K562 (cell line): Measurements from ENCODE around the gene SLC10A2. TPM values are rescaled to one million over a fixed set of nuclear protein-coding genes. Genes with fewer than 3 reads are reported as not detected.

Experiments
- ATAC-seq: fragments of 200-7000 bp; cut with Tn5 transposase; 3 replicates; pipeline ENCODE4 v1.9.1; 2020; ENCODE audit warnings: moderate library complexity
- BruUV-seq: library from RNA; stranded (reverse); fragments of 400-500 nt; replicated peaks from 2 replicates; lab custom pipeline; 2021; lab: Mats Ljungman, UMichigan
- CTCF ChIA-PET: fragments of 300-600 bp; formaldehyde crosslinking; extraction: SDS; loops from one replicate; lab custom pipeline; 2021; ENCODE audit warnings: low intra/inter-chr PET ratio; lab: Yijun Ruan, JAX
- POLR2A ChIA-PET: fragments of 300-600, 350-650 bp; sonication (Branson Sonifier 250); formaldehyde crosslinking; extraction: SDS; loops from one replicate; lab custom pipeline; 2021; ENCODE audit warnings: antibody characterized with exemption, inconsistent platforms; lab: Yijun Ruan, JAX
- DNase-seq, 4 experiments: peaks; one replicate each; pipeline versions ENCODE4 v3.0.0 to v3.0.0-alpha.2; 2011 to 2018; ENCODE audit warnings: low spot score in 3 of 4, mixed read lengths in 3 of 4; ENCODE audit errors: extremely low read depth in 1 of 4
- FAIRE-seq: peaks from 2 replicates; lab custom pipeline; 2011; peaks lifted over from hg19 to GRCh38; lab: Jason Lieb, UNC
- H2AFZ ChIP-seq: 2 replicates; pipeline ENCODE4 v1.6.0; 2011; ENCODE audit warnings: low read depth, low read length, control low read depth, inconsistent platforms
- H3K27ac ChIP-seq: fragments of 200-600 bp; 3 replicates; pipeline ENCODE4 v1.8.0; 2011; ENCODE audit warnings: low read depth, mild to moderate bottlenecking, control low read depth, inconsistent platforms, low read length, moderate library complexity, mixed read lengths; ENCODE audit errors: extremely low read depth
- H3K27me3 ChIP-seq, 2 experiments: fragments of 300-600 bp in 1 of 2; 2 replicates in 1 of 2; 3 replicates in 1 of 2; pipeline versions ENCODE4 v1.6.0 to v1.8.0; 2011; ENCODE audit warnings: inconsistent platforms in 2 of 2, low read length in 2 of 2, mild to moderate bottlenecking in 1 of 2, mixed read lengths in 1 of 2, moderate library complexity in 1 of 2; ENCODE audit not compliant: control insufficient read depth in 2 of 2, insufficient read depth in 2 of 2
- H3K36me3 ChIP-seq: fragments of 300-600 bp; 3 replicates; pipeline ENCODE4 v1.8.0; 2011; ENCODE audit warnings: mild to moderate bottlenecking, low read length, inconsistent platforms; ENCODE audit not compliant: control insufficient read depth, insufficient read depth
- H3K4me1 ChIP-seq, 2 experiments: fragments of 200-600 bp in 1 of 2; replicated peaks in 1 of 2; 2 replicates in 1 of 2; 3 replicates in 1 of 2; pipeline versions ENCODE4 v1.5.1 to v1.8.0; 2011; ENCODE audit warnings: inconsistent platforms in 2 of 2, low read length in 2 of 2, mild to moderate bottlenecking in 1 of 2, mixed read lengths in 1 of 2, moderate library complexity in 1 of 2; ENCODE audit not compliant: control insufficient read depth in 2 of 2, insufficient read depth in 2 of 2
- H3K4me2 ChIP-seq: 2 replicates; pipeline ENCODE4 v1.6.1; 2011; ENCODE audit warnings: low read length, control low read depth, inconsistent platforms, mixed read lengths; ENCODE audit not compliant: insufficient read depth
- H3K4me3 ChIP-seq: fragments of 200-600 bp; sonication (generic), shearing (Covaris generic); 2 replicates; pipeline ENCODE4 v1.5.1; 2016; ENCODE audit warnings: control low read depth, inconsistent platforms
- H3K79me2 ChIP-seq: fragments of 200-600 bp; 3 replicates; pipeline ENCODE4 v1.8.0; 2011; ENCODE audit warnings: low read length, inconsistent platforms; ENCODE audit not compliant: control insufficient read depth, insufficient read depth
- H3K9ac ChIP-seq, 2 experiments: 2 replicates each; pipeline versions ENCODE4 v1.6.0 to v1.6.1; 2011; ENCODE audit warnings: low read depth in 2 of 2, low read length in 2 of 2, control low read depth in 1 of 2, inconsistent platforms in 1 of 2, mild to moderate bottlenecking in 1 of 2, mixed read lengths in 1 of 2; ENCODE audit not compliant: insufficient read depth in 1 of 2
- H3K9me1 ChIP-seq: one replicate; pipeline ENCODE4 v1.6.0; 2011; ENCODE audit warnings: inconsistent platforms, mild to moderate bottlenecking, low read length, moderate library complexity; ENCODE audit not compliant: control insufficient read depth, insufficient read depth
- H3K9me3 ChIP-seq: replicated peaks from 2 replicates; pipeline ENCODE4 v1.5.1; 2011; ENCODE audit warnings: low read depth, low read length, inconsistent platforms; ENCODE audit not compliant: control insufficient read depth, insufficient read depth
- H4K20me1 ChIP-seq: replicated peaks from 2 replicates; pipeline ENCODE4 v1.6.1; 2011; ENCODE audit warnings: low read length, inconsistent platforms, mixed read lengths; ENCODE audit not compliant: control insufficient read depth, insufficient read depth
- CBFA2T3 ChIP-seq: fragments of 450-650 bp; IDR thresholded peaks from 2 replicates; pipeline ENCODE4 v1.6.1; 2017
- FIP1L1 ChIP-seq: fragments of 200-400 bp; formaldehyde crosslinking; IDR thresholded peaks from 2 replicates; pipeline ENCODE4 v1.6.1; 2018; ENCODE audit warnings: mild to moderate bottlenecking, low read depth, low read length; ENCODE audit not compliant: poor library complexity, severe bottlenecking
- IFI16 ChIP-seq: fragments of 250-450 bp; sonication (Bioruptor Pico); IDR thresholded peaks from 2 replicates; pipeline ENCODE4 v2.1.2; 2022; ENCODE audit warnings: mild to moderate bottlenecking, inconsistent platforms
- IRF2 ChIP-seq: sonication (generic); formaldehyde crosslinking; IDR thresholded peaks from 2 replicates; pipeline ENCODE4 v1.8.1; 2022; ENCODE audit warnings: mild to moderate bottlenecking, missing genetic modification reagents
- STAT5B ChIP-seq: fragments of 250-450 bp; sonication (Bioruptor Pico); IDR thresholded peaks from 2 replicates; pipeline ENCODE4 v1.8.0; 2021; ENCODE audit warnings: mild to moderate bottlenecking, inconsistent platforms
- WGBS: fragments of 100-300 bp; shearing (Covaris generic); methylation state at CpG from one replicate; pipeline ENCODE4 v1.1.6; 2016; ENCODE audit warnings: low coverage, mixed read lengths; ENCODE audit not compliant: insufficient coverage; ENCODE audit errors: missing lambda C conversion rate; 5-methylcytosine and 5-hydroxymethylcytosine counted together
- in situ Hi-C: fragments of 300-500 bp; cut with MboI; formaldehyde crosslinking; loops from 4 replicates; pipeline ENCODE4 v1.15.0; 2018; ENCODE audit warnings: inconsistent platforms, mixed read lengths
- intact Hi-C: fragments of 100-400 bp; cut with micrococcal nuclease; formaldehyde crosslinking; loops from 2 replicates; pipeline ENCODE4 v1.14.2; 2022
- polyA plus RNA-seq, 8 experiments: library from polyadenylated mRNA; depleted of rRNA in 4 of 8; stranded (reverse) in 5 of 8; unstranded in 3 of 8; fragments of >200 nt; fragmentation: Nextera tagmentation in 2 of 8; fragmentation: Illumina TruSeq in 1 of 8; extraction: Ambion mirVana in 2 of 8; extraction: Trizol in 1 of 8; gene quantifications; 2 replicates each; pipeline versions ENCODE4 v1.2.1 to v1.2.3, GENCODE V29; 2011 to 2014; ENCODE audit warnings: inconsistent platforms in 1 of 8, missing spikeins in 1 of 8
- total RNA-seq, 7 experiments: library from RNA; depleted of rRNA in 6 of 7; stranded (reverse); fragments of >200 nt in 6 of 7; fragmentation: Illumina TruSeq in 2 of 7; extraction: Trizol in 2 of 7; gene quantifications; 2 replicates each; pipeline versions ENCODE4 v1.2.1 to v1.2.3, GENCODE V29; 2011 to 2021; ENCODE audit warnings: low replicate concordance in 1 of 7
- TF ChIP-seq, protein P1 (sequence below), 2 experiments: fragments of 450-650 bp in 1 of 2; sonication (generic) in 1 of 2; formaldehyde crosslinking; conservative IDR thresholded peaks; 2 replicates each; pipeline versions ENCODE4 v1.4.0 to v1.8.1; 2020 to 2022; ENCODE audit warnings: mild to moderate bottlenecking in 1 of 2, missing genetic modification reagents in 1 of 2
- TF ChIP-seq, protein P2 (sequence below): fragments of 450-650 bp; IDR thresholded peaks from 2 replicates; pipeline ENCODE4 v1.6.1; 2016; ENCODE audit warnings: antibody characterized with exemption
- TF ChIP-seq, protein P3 (sequence below): fragments of 450-650 bp; formaldehyde crosslinking; IDR thresholded peaks from 2 replicates; pipeline ENCODE4 v1.4.0; 2020; ENCODE audit warnings: mild to moderate bottlenecking, moderate library complexity
- TF ChIP-seq, protein P4 (sequence below): fragments of 250-450 bp; sonication (Bioruptor Pico); IDR thresholded peaks from 2 replicates; pipeline ENCODE4 v1.6.1; 2021; ENCODE audit warnings: mild to moderate bottlenecking

Gene SLC10A2
- total and polyA plus RNA-seq, 9 of the 15 experiments (the other 6 are each of a cell fraction or from before 2014, with no cell fraction given): not detected

DNA sequence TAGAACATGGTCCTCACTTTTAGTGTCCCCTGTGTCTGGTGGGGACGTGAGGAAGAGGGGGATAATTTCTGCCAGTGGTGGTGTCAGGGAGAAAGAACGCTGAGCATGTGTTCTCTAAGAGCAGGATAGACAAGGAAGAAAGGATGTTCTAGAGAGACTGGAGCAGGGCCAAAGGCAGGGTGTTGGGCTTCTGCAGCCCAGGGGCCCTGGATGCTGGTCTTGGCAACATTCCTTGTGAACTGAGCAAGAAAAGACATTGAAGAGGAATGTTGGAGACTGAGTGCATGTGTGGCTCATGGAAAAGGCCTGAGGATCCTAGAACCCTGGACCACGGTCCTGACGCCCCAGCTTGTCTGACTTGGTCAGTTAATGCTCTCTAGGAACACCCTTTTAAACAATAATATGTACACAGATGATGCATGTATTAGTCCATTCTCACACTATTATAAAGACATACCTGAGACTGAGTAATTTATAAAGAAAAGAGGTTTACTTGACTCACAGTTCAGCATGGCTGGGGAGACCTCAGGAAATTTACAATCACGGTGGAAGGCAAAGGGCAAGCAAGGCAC, 33.6 kb upstream of the SLC10A2 start:
- no peaks in the 10 kb centered on the region for H3K27me3 ChIP-seq
- no peak for FAIRE-seq
- 4% methylated on average over 4 of the region's 5 CpGs for WGBS

More for the DNA sequence above, 33.6 kb upstream of the SLC10A2 start:
- in situ Hi-C loops (no loop called here), intact Hi-C loops (no loop called here)
- Histone ChIP-seq H3K4me1 (no peaks in the 10 kb centered on the region), H3K4me2 (no peak overlapping the region), H3K9me3 (0 out of 2 replicates have a peak, but pooled peaks cover 2% of the 10 kb centered on the region), H3K79me2 (no peaks in the 10 kb centered on the region), H4K20me1 (no peaks in the 10 kb centered on the region), H3K9me1 (no peaks in the 10 kb centered on the region), H3K27ac (no peak overlapping the region), H3K36me3 (no peaks in the 10 kb centered on the region), H3K9ac (no peak overlapping the region), H3K4me3 (no peak overlapping the region), H2AFZ (no peak overlapping the region)
- ATAC-seq: no peak
- CTCF ChIA-PET: no interaction called here
- POLR2A ChIA-PET: no interaction called here
- no peak for DNase-seq
- TF ChIP-seq STAT5B (CRISPR knock-in tag) (no peak), IRF2 (CRISPR knock-in tag) (no peak), FIP1L1 (no peak), IFI16 (no peak), CBFA2T3 (no peak)
- TF ChIP-seq, protein P1, sequence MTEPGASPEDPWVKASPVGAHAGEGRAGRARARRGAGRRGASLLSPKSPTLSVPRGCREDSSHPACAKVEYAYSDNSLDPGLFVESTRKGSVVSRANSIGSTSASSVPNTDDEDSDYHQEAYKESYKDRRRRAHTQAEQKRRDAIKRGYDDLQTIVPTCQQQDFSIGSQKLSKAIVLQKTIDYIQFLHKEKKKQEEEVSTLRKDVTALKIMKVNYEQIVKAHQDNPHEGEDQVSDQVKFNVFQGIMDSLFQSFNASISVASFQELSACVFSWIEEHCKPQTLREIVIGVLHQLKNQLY (CRISPR knock-in tag; conservative IDR thresholded peaks at IDR 0.05): no peak
- TF ChIP-seq, protein P2, sequence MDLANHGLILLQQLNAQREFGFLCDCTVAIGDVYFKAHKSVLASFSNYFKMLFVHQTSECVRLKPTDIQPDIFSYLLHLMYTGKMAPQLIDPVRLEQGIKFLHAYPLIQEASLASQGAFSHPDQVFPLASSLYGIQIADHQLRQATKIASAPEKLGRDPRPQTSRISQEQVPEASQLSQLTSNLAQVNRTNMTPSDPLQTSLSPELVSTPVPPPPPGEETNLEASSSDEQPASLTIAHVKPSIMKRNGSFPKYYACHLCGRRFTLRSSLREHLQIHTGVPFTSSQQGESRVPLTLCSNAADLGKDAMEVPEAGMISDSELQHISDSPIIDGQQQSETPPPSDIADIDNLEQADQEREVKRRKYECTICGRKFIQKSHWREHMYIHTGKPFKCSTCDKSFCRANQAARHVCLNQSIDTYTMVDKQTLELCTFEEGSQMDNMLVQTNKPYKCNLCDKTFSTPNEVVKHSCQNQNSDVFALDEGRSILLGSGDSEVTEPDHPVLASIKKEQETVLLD: no peak
- TF ChIP-seq, protein P3, sequence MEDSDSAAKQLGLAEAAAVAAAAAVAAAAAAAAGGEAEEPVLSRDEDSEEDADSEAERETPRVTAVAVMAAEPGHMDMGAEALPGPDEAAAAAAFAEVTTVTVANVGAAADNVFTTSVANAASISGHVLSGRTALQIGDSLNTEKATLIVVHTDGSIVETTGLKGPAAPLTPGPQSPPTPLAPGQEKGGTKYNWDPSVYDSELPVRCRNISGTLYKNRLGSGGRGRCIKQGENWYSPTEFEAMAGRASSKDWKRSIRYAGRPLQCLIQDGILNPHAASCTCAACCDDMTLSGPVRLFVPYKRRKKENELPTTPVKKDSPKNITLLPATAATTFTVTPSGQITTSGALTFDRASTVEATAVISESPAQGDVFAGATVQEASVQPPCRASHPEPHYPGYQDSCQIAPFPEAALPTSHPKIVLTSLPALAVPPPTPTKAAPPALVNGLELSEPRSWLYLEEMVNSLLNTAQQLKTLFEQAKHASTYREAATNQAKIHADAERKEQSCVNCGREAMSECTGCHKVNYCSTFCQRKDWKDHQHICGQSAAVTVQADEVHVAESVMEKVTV (CRISPR knock-in tag): no peak
- TF ChIP-seq, protein P4, sequence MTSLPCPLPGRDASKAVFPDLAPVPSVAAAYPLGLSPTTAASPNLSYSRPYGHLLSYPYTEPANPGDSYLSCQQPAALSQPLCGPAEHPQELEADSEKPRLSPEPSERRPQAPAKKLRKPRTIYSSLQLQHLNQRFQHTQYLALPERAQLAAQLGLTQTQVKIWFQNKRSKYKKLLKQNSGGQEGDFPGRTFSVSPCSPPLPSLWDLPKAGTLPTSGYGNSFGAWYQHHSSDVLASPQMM (CRISPR knock-in tag): no peak
- BruUV-seq: no TSS peak
